ENCODE results near the gene TPST2. TPM values are rescaled to one million over a fixed set of nuclear protein-coding genes. Genes with fewer than 3 reads are reported as not detected.

The TPST2 gene
- total RNA-seq, 1 experiment from 2014 or later: 50.1 TPM

- Histone ChIP-seq H4K8ac (replicated peaks; ENCODE audit: insufficient read length, low read depth, low read length) (no peak overlapping the region), H4K20me1 (ENCODE audit: control insufficient read depth, insufficient read depth, insufficient read length) (no peaks in the 10 kb centered on the region), H3T11ph (ENCODE audit: low read length) (no peak overlapping the region), H3K9ac (ENCODE audit: extremely low read depth, insufficient read length, low read length) (no peak overlapping the region), H3K9me3 (ENCODE audit: control insufficient read depth, low read depth, low read length) (no peaks in the 10 kb centered on the region), H3K23me2 (ENCODE audit: insufficient read length, low read depth, low read length, poor library complexity, severe bottlenecking) (no peaks in the 10 kb centered on the region), H4K91ac (ENCODE audit: insufficient read length, low read depth, low read length) (no peak overlapping the region), H3K56ac (ENCODE audit: insufficient read length, low read depth, low read length) (no peak overlapping the region), H2AK5ac (ENCODE audit: insufficient read length, low read length) (no peak overlapping the region), H4K5ac (ENCODE audit: insufficient read length, low read depth, low read length) (no peak overlapping the region), H2AFZ (ENCODE audit: low read length) (no peak overlapping the region), H2BK5ac (ENCODE audit: insufficient read length, low read length) (no peak overlapping the region), H3K18ac (ENCODE audit: insufficient read length, low read depth, low read length) (no peak overlapping the region), H3K23ac (ENCODE audit: insufficient read length, low read depth, low read length) (no peak overlapping the region), H3K4me1 (ENCODE audit: insufficient read depth, low read length) (peaks cover 8% of the 10 kb centered on the region; the same call in 1 of the 2 replicates), H3K14ac (ENCODE audit: insufficient read depth, low read length) (no peak overlapping the region), H3K27ac (ENCODE audit: insufficient read length, low read depth, low read length) (no peak overlapping the region), H2BK120ac (ENCODE audit: low read depth, low read length, poor library complexity, severe bottlenecking) (no peak overlapping the region), H3K79me2 (ENCODE audit: insufficient read depth, low read length) (peaks cover 36% of the 10 kb centered on the region; the same call in 1 of the 2 replicates), H2BK15ac (ENCODE audit: low read depth, low read length) (no peak overlapping the region), H3K79me1 (ENCODE audit: insufficient read depth, low read depth, low read length, poor library complexity, severe bottlenecking) (peaks cover 2% of the 10 kb centered on the region), H2BK12ac (ENCODE audit: insufficient read length, low read depth, low read length) (no peak overlapping the region), H2BK20ac (ENCODE audit: low read depth, low read length, poor library complexity, severe bottlenecking) (no peak overlapping the region), H3K4ac (ENCODE audit: low read depth, low read length) (no peak overlapping the region), H3K27me3 (ENCODE audit: insufficient read depth, low read length) (no peaks in the 10 kb centered on the region), H3K4me2 (ENCODE audit: insufficient read depth, insufficient read length, low read length) (no peak overlapping the region)
- H3K9me3 Mint-ChIP-seq: no peaks in the 10 kb centered on the region
- peak overlapping the region in 1 of 2 experiments; percentile 63; a peak in 1 of 5 replicates for H3K4me3 Mint-ChIP-seq
- H3K36me3 Mint-ChIP-seq (ENCODE audit: insufficient read depth in 1 of 3, low read depth in 3 of 3): peaks cover 6 to 16% (median 11%) of the 10 kb centered on the region in 3 experiments
- TF ChIP-seq, protein P1, sequence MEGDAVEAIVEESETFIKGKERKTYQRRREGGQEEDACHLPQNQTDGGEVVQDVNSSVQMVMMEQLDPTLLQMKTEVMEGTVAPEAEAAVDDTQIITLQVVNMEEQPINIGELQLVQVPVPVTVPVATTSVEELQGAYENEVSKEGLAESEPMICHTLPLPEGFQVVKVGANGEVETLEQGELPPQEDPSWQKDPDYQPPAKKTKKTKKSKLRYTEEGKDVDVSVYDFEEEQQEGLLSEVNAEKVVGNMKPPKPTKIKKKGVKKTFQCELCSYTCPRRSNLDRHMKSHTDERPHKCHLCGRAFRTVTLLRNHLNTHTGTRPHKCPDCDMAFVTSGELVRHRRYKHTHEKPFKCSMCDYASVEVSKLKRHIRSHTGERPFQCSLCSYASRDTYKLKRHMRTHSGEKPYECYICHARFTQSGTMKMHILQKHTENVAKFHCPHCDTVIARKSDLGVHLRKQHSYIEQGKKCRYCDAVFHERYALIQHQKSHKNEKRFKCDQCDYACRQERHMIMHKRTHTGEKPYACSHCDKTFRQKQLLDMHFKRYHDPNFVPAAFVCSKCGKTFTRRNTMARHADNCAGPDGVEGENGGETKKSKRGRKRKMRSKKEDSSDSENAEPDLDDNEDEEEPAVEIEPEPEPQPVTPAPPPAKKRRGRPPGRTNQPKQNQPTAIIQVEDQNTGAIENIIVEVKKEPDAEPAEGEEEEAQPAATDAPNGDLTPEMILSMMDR (conservative IDR thresholded peaks at IDR 0.05): no peak
- no peaks in the 10 kb centered on the region for H3K27me3 Mint-ChIP-seq (ENCODE audit: low read depth)
- peaks cover 57 to 60% of the 10 kb centered on the region in 2 experiments for H3K4me1 Mint-ChIP-seq
- DNase-seq: no peak
- H3K27ac Mint-ChIP-seq: peak overlapping the region; percentile 11 to 97 (median 40)
- no CpG with 5 or more reads among the region's 8 CpGs for WGBS (ENCODE audit: extremely low coverage, insufficient read length, low lambda C conversion rate)
These were observed 39.4 kb downstream of the TPST2 start for GRCh38 chr22:26550498-26551033.

Data from H9 (cell line).